ENCODE measurements around the gene TEAD1.

TEAD1 gene

DNA sequence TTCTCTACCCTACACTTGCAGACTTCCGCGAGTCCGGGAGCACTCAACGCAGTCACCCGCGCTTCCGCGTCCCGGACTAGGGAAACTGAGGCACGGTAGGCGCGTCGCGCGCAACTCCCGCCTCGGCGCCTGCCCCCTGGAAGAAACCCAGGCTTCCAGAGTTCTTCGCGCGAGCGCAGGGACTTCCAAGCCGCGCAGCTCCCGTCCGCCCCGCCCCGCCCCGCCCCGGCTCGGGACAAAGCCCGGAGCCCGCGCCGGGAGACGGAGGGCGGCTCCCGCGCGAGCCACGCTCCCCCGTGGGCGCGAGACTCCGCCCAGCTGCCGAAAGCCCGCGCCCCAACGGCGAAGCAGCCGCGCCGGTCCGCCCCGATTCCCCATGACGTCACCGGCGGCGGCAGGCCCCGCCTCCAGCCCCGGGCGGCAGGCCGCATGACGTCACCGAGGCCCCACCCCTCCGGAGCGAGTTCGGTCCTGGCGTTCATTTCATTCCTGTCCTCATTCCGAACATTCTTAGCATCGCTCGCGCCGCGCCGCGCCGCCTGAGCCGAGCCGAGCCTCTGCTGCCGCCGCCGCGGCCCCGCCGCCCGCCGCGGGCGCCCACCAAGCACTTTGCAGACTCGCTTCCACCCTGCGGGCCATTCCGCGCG is at the start of gene TEAD1:
Gene TEAD1, plus strand, starts transcription at position 498 of the 647 bp plus-strand sequence.
- Mint-ChIP-seq H3K4me1 (ENCODE audit: low read depth) (peaks cover 6% of the 10 kb centered on the region), H3K36me3 (ENCODE audit: low read depth) (peaks cover 2% of the 10 kb centered on the region), H3K9me3 (no peaks in the 10 kb centered on the region), H3K27ac (peak within 1 kb of the TSS; percentile 52), H3K4me3 (peak within 1 kb of the TSS; percentile 77), H3K27me3 (ENCODE audit: low read depth) (peaks cover 70% of the 10 kb centered on the region)

DNA sequence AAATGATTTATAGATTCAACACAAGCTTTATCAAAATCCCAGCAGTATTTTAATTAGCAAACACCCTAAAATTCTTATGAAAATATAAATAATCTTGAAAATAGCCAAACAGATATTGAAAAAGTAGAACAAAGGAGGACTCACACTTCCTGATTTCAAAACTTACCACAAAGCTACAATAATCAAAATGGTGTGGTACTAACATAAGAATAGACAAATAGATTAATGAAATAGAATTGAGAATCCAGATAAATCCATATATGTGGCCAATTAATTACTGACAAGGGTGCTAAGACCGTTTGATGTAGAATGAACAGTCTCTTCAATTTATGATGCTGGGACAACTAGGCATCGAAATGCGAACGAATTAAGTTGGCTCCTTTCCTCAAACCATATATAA is 49.6 kb upstream of the TEAD1 start:
- peaks cover 7% of the 10 kb centered on the region for H3K9me3 Mint-ChIP-seq
- H3K27me3 Mint-ChIP-seq (ENCODE audit: low read depth) = no peaks in the 10 kb centered on the region
- H3K4me1 Mint-ChIP-seq (ENCODE audit: low read depth) = no peaks in the 10 kb centered on the region
- no peaks in the 10 kb centered on the region for H3K36me3 Mint-ChIP-seq (ENCODE audit: low read depth)
- no peak overlapping the region for H3K4me3 Mint-ChIP-seq
- no peak overlapping the region for H3K27ac Mint-ChIP-seq

DNA sequence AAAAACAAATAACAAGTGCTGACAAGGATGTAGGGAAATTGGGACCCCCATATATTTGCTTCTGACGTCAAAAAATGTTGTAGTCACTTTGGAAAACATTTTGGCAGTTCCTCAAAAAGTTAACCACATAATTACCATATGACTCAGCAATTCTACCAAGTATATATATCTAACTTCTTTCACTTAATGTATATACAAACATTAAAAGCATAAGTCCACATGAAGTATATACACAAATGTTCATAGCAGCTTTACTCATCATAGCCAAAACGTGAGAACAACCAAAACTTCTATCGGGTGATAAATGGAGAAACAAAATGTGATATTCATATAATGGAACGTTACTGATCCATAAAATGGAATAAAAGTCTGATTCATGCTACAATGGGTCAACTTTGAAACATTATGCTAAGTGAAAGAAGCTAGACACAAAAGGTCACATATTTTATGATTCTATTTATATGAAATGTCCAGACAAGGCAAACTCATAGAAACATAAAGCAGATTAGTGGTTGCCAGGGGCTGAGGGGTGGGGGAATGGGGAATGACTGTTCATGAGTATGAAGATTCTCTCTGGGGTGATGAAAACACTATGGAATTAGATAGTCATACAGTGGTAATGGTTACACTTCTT is 48.7 kb upstream of the TEAD1 start:
- H3K27me3 Mint-ChIP-seq (ENCODE audit: low read depth) = no peaks in the 10 kb centered on the region
- peaks cover 7% of the 10 kb centered on the region for H3K9me3 Mint-ChIP-seq
- no peak overlapping the region for H3K4me3 Mint-ChIP-seq
- H3K36me3 Mint-ChIP-seq (ENCODE audit: low read depth) = no peaks in the 10 kb centered on the region
- H3K4me1 Mint-ChIP-seq (ENCODE audit: low read depth) = no peaks in the 10 kb centered on the region
- no peak overlapping the region for H3K27ac Mint-ChIP-seq

DNA sequence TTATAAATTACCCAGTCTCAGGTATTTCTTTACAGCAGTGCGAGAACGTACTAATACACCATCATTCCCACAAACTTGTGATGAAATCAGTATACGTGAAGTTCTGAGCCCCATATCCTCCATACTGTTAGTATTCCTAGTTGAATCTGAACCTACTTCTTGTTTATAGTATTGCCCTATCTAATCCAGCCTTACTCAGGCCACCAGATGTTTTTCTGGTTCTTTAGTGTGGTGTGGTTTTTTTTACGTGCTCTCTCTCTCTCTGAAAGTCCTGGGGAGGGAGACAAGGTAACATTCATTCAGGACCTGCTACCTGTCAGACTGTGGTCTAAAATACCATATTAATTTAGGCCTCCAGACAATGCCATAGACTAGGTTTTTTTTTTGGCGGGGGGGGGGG is 47.6 kb upstream of the TEAD1 start:
- Mint-ChIP-seq H3K9me3 (peaks cover 7% of the 10 kb centered on the region), H3K4me3 (no peak overlapping the region), H3K27ac (no peak overlapping the region), H3K36me3 (ENCODE audit: low read depth) (no peaks in the 10 kb centered on the region), H3K27me3 (ENCODE audit: low read depth) (no peaks in the 10 kb centered on the region), H3K4me1 (ENCODE audit: low read depth) (no peaks in the 10 kb centered on the region)

DNA sequence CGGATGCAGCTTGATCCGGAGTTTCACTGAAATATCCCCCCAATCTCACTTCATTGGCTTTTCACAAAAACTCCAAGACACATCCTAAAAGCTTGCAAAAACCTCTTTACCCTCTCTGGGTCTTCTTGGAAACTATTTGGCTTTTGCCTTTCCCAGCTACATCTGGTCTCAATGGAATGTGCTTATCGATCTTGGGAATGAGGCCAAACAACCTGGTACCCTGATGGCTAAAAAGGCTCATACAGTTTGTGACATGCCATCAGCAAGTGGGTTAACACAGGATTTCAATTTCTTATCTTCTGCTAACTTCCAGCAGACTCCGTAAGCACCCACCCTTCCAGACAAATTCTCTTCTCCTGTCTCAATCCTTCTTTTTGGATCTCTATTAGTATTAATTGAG is 45.9 kb upstream of the TEAD1 start:
- peaks cover 5% of the 10 kb centered on the region for H3K9me3 Mint-ChIP-seq
- no peaks in the 10 kb centered on the region for H3K27me3 Mint-ChIP-seq (ENCODE audit: low read depth)
- H3K4me3 Mint-ChIP-seq = no peak overlapping the region
- H3K36me3 Mint-ChIP-seq (ENCODE audit: low read depth) = no peaks in the 10 kb centered on the region
- no peak overlapping the region for H3K27ac Mint-ChIP-seq
- no peaks in the 10 kb centered on the region for H3K4me1 Mint-ChIP-seq (ENCODE audit: low read depth)

DNA sequence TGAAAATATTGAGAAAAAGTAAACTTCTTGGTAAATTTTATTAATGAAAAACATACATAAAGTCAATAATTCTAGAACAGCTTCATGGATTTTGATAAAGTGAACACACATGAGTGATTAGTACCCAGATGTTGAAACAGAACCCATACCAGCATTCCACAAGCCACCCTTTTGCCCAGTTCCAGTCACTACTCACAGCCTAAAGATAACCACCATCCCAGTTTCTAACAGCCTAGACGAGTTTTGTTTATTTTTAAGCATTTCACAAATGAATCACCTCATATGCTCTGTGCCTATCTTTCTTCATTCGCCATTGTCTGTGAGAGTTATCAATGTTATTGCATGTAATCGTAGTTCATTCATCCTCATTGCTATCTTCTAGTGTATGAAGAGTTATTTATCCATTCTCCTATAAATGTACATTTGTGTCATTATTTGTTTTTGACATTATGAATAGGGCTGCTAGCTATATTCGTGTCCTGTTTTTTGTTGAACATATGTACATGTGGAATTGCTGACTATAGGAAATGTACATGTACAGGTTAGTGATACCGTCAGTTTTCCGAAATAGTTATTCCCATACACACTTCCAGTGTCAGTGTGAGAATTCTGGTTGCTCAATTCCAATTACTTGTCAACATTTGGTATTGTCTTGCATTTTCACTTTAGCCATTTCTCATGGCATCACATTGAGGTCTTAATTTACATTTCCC is 44.5 kb upstream of the TEAD1 start:
- H3K27me3 Mint-ChIP-seq (ENCODE audit: low read depth) = no peaks in the 10 kb centered on the region

DNA sequence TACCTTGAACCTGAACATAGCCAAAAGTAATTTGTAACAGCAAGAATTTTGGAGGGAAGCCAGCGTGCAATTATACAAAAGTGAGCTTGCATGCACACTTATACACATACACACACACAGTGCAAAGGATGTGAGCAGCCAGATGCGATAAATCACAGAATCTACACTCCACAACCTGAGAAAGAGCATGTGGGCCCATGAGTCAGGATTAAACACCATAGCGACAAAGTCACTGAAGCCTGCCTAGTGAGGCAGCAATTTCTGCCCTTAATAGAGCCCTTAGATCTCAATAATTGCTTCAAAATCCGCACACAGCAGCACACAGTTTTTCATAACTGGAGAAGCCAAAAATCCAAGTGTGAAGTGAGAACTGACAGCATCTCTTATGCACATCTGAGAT is 42.6 kb upstream of the TEAD1 start:
- Mint-ChIP-seq H3K36me3 (ENCODE audit: low read depth) (no peaks in the 10 kb centered on the region), H3K27ac (no peak overlapping the region), H3K4me1 (ENCODE audit: low read depth) (no peaks in the 10 kb centered on the region), H3K27me3 (ENCODE audit: low read depth) (no peaks in the 10 kb centered on the region), H3K4me3 (no peak overlapping the region), H3K9me3 (no peaks in the 10 kb centered on the region)

More for the DNA sequence above, 44.5 kb upstream of the TEAD1 start:
- H3K9me3 Mint-ChIP-seq = no peaks in the 10 kb centered on the region
- H3K4me1 Mint-ChIP-seq (ENCODE audit: low read depth) = no peaks in the 10 kb centered on the region
- H3K4me3 Mint-ChIP-seq = no peak overlapping the region
- H3K27ac Mint-ChIP-seq = no peak overlapping the region
- H3K36me3 Mint-ChIP-seq (ENCODE audit: low read depth) = no peaks in the 10 kb centered on the region

DNA sequence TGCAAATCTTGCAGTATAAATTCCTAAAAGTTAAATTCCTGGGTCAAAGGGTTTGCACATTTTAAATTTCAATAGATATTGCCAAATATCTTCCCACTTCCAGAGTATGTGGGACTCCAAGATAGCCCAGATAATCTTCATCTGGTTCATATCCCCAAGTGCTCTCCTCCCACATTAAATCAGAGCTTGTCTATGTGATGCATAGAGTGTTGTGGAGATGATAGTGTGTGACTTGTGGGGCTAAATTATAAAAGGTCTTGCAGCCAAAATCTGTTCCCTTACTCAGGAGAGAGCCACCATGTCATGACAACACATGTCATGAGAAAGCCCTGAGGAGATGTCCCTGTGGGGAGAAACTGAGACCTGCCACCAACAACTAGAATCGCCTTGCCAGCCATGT is 39.9 kb upstream of the TEAD1 start:
- no peaks in the 10 kb centered on the region for H3K9me3 Mint-ChIP-seq
- no peaks in the 10 kb centered on the region for H3K36me3 Mint-ChIP-seq (ENCODE audit: low read depth)
- H3K27me3 Mint-ChIP-seq (ENCODE audit: low read depth) = peaks cover 5% of the 10 kb centered on the region
- H3K4me3 Mint-ChIP-seq = no peak overlapping the region
- H3K27ac Mint-ChIP-seq = no peak overlapping the region
- no peaks in the 10 kb centered on the region for H3K4me1 Mint-ChIP-seq (ENCODE audit: low read depth)

DNA sequence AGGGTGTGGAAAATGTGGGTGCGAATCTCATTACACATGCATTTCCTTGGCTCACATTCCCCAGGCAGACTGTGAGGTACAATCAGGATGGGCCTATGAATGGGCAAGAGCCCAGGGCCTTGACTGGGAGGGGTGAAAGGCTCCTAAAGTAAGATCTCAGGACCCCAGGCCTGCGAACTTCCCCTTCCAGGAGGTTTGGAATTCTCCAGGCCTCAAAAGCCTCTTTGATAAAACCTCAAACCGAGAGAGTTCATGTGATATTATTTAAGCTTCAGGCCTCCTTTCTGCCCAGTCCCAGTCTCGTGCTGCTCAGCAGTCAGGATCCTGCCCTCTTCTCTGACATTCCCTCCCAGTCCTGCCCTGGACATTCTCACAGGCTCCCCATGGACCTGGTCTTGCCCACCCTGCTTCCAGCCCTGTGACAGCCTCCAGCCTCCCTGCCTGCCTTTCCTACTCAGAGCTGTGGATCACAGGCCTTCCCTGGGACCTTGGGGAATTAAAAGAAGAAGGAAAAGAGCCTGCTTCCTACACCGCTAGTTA is 37.3 kb upstream of the TEAD1 start:
- Mint-ChIP-seq H3K4me1 (ENCODE audit: low read depth) (no peaks in the 10 kb centered on the region), H3K4me3 (no peak overlapping the region), H3K27me3 (ENCODE audit: low read depth) (peaks cover 5% of the 10 kb centered on the region), H3K9me3 (no peaks in the 10 kb centered on the region), H3K36me3 (ENCODE audit: low read depth) (no peaks in the 10 kb centered on the region), H3K27ac (no peak overlapping the region)

DNA sequence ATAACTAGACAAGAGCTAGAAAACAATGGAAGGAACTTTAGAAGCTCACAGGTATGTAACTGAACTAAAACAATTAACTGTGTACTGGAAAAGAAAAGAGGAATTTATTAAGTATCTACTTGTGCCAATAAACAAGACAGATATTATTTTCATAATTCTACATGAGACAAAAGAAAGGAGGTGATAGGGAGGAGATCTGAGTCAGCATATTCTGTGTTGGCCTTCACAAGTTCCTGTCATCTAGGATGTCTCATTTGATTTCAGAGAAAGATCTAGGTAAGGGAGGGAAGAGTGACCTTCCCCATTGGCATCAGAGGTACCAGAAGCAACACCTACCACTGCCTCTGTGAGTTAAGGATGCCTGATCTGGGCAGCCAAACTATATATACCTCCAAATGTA is 34.8 kb upstream of the TEAD1 start:
- no peak overlapping the region for H3K4me3 Mint-ChIP-seq
- no peak overlapping the region for H3K27ac Mint-ChIP-seq
- peaks cover 5% of the 10 kb centered on the region for H3K27me3 Mint-ChIP-seq (ENCODE audit: low read depth)
- H3K36me3 Mint-ChIP-seq (ENCODE audit: low read depth) = no peaks in the 10 kb centered on the region
- no peaks in the 10 kb centered on the region for H3K9me3 Mint-ChIP-seq
- H3K4me1 Mint-ChIP-seq (ENCODE audit: low read depth) = no peaks in the 10 kb centered on the region

DNA sequence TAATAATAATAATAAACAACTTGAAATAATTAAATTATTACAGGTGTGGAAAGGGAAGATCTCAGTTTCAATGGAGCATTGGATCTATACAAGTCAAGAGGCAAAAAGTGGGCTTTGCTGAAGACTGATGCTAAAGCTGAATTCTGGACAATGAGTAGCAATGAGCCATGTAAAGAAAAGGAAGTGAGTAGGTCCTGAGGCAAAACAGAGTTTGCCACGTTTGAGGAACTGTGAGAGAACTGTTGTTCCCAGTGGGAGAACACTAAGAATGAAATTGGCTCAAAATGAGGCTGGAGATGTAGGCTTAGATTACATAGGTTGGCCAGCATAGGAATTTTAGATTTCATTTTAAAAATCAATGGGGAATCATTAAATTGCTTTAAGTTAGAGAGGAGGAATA is 33.9 kb upstream of the TEAD1 start:
- no peak overlapping the region for H3K4me3 Mint-ChIP-seq
- no peaks in the 10 kb centered on the region for H3K4me1 Mint-ChIP-seq (ENCODE audit: low read depth)
- H3K9me3 Mint-ChIP-seq = no peaks in the 10 kb centered on the region
- peaks cover 5% of the 10 kb centered on the region for H3K27me3 Mint-ChIP-seq (ENCODE audit: low read depth)
- no peaks in the 10 kb centered on the region for H3K36me3 Mint-ChIP-seq (ENCODE audit: low read depth)
- no peak overlapping the region for H3K27ac Mint-ChIP-seq

DNA sequence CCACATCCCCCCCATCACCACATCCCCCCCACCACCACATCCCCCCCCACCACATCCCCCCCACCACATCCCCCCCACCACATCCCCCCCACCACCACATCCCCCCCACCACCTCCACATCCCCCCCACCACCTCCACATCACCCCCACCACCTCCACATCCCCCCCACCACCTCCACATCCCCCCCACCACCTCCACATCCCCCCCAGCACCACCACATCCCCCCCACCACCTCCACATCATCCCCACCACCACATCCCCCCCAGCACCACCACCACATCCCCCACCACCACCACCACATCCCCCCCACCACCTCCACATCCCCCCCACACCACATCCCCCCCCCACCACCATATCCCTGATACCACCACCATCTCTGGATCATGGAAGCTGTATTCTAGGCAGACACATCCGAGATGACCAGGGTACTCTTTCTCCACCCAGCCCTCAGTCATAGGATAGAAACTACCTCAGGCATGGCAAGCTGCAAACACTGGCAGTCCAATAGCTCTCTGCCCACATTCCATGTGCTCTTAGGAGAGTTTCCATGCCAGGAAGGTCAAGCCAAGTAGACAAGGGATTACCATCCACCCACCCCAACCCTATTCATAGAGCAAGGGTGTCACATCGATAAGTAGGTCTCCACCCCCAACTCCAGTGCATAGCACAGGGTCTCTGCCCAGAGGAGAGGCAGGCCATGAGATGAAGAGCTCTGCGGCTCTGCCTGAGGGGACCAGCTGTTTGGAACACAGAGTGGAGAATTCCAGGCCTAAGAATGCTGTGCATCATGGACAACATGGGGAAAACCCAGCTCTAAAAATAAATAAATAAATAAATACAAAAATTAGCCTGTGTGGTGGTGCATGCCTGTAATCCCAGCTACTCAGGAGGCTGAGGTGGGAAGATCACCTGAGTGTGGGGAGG is 33.0 kb upstream of the TEAD1 start:
- Mint-ChIP-seq H3K36me3 (ENCODE audit: low read depth) (no peaks in the 10 kb centered on the region), H3K27ac (peak overlapping the region; percentile 62), H3K4me3 (no peak overlapping the region), H3K9me3 (no peaks in the 10 kb centered on the region), H3K27me3 (ENCODE audit: low read depth) (peaks cover 5% of the 10 kb centered on the region), H3K4me1 (ENCODE audit: low read depth) (no peaks in the 10 kb centered on the region)

DNA sequence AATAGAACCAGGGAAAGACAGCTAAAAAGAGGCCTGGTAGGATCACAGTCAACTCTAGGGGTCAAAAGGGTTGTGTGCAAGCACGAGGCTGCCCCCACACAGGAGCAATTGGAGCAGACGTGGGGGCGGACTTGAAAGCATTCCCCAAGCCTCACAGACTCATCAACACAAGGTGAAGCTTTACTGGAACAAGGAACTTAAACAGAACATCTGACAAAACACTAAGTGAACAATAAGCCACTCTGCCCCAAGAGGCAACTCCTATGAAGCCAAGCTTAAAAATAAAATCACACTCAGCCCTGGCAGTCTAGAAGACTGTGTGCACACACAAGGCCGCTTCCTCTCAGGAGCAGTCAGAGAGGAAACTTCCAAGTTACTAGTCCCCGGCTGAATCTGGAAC is 32.2 kb upstream of the TEAD1 start:
- Mint-ChIP-seq H3K4me1 (ENCODE audit: low read depth) (no peaks in the 10 kb centered on the region), H3K4me3 (no peak overlapping the region), H3K36me3 (ENCODE audit: low read depth) (no peaks in the 10 kb centered on the region), H3K9me3 (no peaks in the 10 kb centered on the region), H3K27ac (no peak overlapping the region), H3K27me3 (ENCODE audit: low read depth) (peaks cover 5% of the 10 kb centered on the region)

DNA sequence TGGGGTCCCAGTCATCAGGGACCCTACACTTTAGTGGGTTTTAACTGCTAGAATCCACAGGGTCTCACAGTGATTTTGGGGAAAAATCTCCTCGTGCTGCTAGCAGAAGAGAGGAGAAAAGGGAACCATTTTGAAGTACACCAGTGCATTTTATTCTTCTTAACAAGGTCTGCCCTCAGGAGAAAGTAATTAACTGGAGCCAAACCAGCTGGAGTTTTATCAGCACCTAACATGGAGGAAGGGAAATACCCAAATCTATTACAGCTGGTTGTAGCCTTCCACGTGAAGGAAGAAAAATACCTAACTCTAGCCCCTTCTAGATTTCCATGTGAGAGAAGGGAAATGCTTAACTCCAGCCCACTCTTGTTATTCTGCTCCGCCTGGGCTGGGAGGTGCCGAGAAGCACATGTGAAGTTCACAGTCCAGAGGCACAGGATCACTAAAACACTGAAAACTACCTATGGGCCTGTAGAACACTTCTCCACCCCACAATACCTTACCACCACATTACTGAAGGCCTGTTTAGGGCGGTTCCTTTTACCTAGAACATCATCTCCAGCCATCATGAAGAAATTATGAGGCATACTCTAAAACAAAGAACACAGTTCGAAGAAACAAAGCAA is 31.3 kb upstream of the TEAD1 start:
- Mint-ChIP-seq H3K27ac (no peak overlapping the region), H3K4me1 (ENCODE audit: low read depth) (no peaks in the 10 kb centered on the region), H3K36me3 (ENCODE audit: low read depth) (no peaks in the 10 kb centered on the region), H3K27me3 (ENCODE audit: low read depth) (peaks cover 5% of the 10 kb centered on the region), H3K4me3 (no peak overlapping the region), H3K9me3 (no peaks in the 10 kb centered on the region)

Data from T-helper 1 cell treated with Interleukin-12 subunit alpha and Interleukin-12 subunit beta and Interleukin-4 antibody, amounts not matched to agents 30 μg/mL and 1 μg/mL, for 36 hours (primary cell).